Neural progenitor cell (in vitro differentiated cells): Measurements from ENCODE around the gene CBR3. TPM values are rescaled to one million over a fixed set of nuclear protein-coding genes. Genes with fewer than 3 reads are reported as not detected.

Source experiments
- DNase-seq: peaks from one replicate; pipeline ENCODE4 v3.0.0-alpha.2; 2016; ENCODE audit warnings: low spot score
- H2AFZ ChIP-seq: fragments of 200-600 bp; sonication (generic); replicated peaks from 2 replicates; pipeline ENCODE4 v1.6.1; 2016; ENCODE audit warnings: antibody characterized with exemption
- H3F3A ChIP-seq: fragments of 200-600 bp; sonication (generic); 2 replicates; pipeline ENCODE4 v1.6.1; 2016; ENCODE audit warnings: antibody characterized with exemption, low read depth
- H3K27ac ChIP-seq: fragments of 200-600 bp; sonication (generic); 2 replicates; pipeline ENCODE4 v1.5.1; 2016; ENCODE audit warnings: mild to moderate bottlenecking
- H3K27me3 ChIP-seq: fragments of 200-600 bp; sonication (generic); 2 replicates; pipeline ENCODE4 v1.6.1; 2016; ENCODE audit warnings: mild to moderate bottlenecking, moderate library complexity
- H3K36me3 ChIP-seq: fragments of 200-600 bp; sonication (generic); 2 replicates; pipeline ENCODE4 v1.5.1; 2016
- H3K4me1 ChIP-seq: fragments of 200-600 bp; sonication (generic); 2 replicates; pipeline ENCODE4 v1.6.1; 2016; ENCODE audit warnings: mixed run types
- H3K4me2 ChIP-seq: fragments of 200-600 bp; sonication (generic); 2 replicates; pipeline ENCODE4 v1.6.1; 2016
- H3K4me3 ChIP-seq: fragments of 200-600 bp; sonication (generic); 2 replicates; pipeline ENCODE4 v1.5.1; 2016
- H3K79me2 ChIP-seq: fragments of 200-600 bp; sonication (generic); 2 replicates; pipeline ENCODE4 v1.6.1; 2016; ENCODE audit warnings: low read depth
- H3K9ac ChIP-seq: fragments of 200-600 bp; sonication (generic); 2 replicates; pipeline ENCODE4 v1.6.1; 2016
- H3K9me3 ChIP-seq: fragments of 200-600 bp; sonication (generic); 2 replicates; pipeline ENCODE4 v1.5.1; 2016; ENCODE audit warnings: low read depth
- H4K20me1 ChIP-seq: fragments of 200-600 bp; sonication (generic); 2 replicates; pipeline ENCODE4 v1.6.1; 2016; ENCODE audit warnings: low read depth
- H3K27ac Mint-ChIP-seq: 3 replicates; pipeline ENCODE4 v1.8.0; 2021; ENCODE audit warnings: mixed read lengths
- H3K27me3 Mint-ChIP-seq: 2 replicates; pipeline ENCODE4 v1.8.0; 2022; ENCODE audit warnings: low read depth, mild to moderate bottlenecking, inconsistent platforms, moderate library complexity, mixed read lengths; ENCODE audit not compliant: insufficient read depth
- H3K36me3 Mint-ChIP-seq: 3 replicates; pipeline ENCODE4 v1.8.0; 2021; ENCODE audit warnings: mixed read lengths
- H3K4me1 Mint-ChIP-seq: 3 replicates; pipeline ENCODE4 v1.8.0; 2021; ENCODE audit warnings: mixed read lengths
- H3K4me3 Mint-ChIP-seq: 3 replicates; pipeline ENCODE4 v1.8.0; 2021; ENCODE audit warnings: mild to moderate bottlenecking, moderate library complexity, mixed read lengths
- H3K9me3 Mint-ChIP-seq: 3 replicates; pipeline ENCODE4 v1.8.0; 2020; ENCODE audit warnings: mixed read lengths
- CTCF ChIP-seq: fragments of 200-600 bp; sonication (generic); IDR thresholded peaks from 2 replicates; pipeline ENCODE4 v1.5.1; 2017; ENCODE audit warnings: antibody characterized with exemption, mild to moderate bottlenecking
- EZH2 ChIP-seq: fragments of 200-600 bp; sonication (generic); IDR thresholded peaks from 2 replicates; pipeline ENCODE4 v1.6.1; 2017; ENCODE audit warnings: antibody characterized with exemption, mild to moderate bottlenecking, moderate library complexity
- EZH2phosphoT487 ChIP-seq: fragments of 200-600 bp; sonication (generic); IDR thresholded peaks from 2 replicates; pipeline ENCODE4 v1.6.1; 2017; ENCODE audit warnings: antibody characterized with exemption
- total RNA-seq: library from RNA; depleted of rRNA; stranded (reverse); fragments of >200 nt; gene quantifications from 2 replicates; pipeline ENCODE4 v1.2.3, GENCODE V29; 2015; ENCODE audit warnings: low replicate concordance

The CBR3 gene
- total RNA-seq, 1 donor from 2014 or later, result not detected

- Histone ChIP-seq H3K79me2 (no peaks in the 10 kb centered on the region), H3K4me1 (peaks cover 2% of the 10 kb centered on the region), H3K36me3 (no peaks in the 10 kb centered on the region), H3K4me2 (no peak overlapping the region), H3K9me3 (no peaks in the 10 kb centered on the region), H2AFZ (no peak overlapping the region), H3K4me3 (no peak overlapping the region), H3K27me3 (peaks cover 4% of the 10 kb centered on the region), H3K27ac (no peak overlapping the region), H4K20me1 (no peaks in the 10 kb centered on the region), H3K9ac (no peak overlapping the region), H3F3A (peaks cover 11% of the 10 kb centered on the region)
- Mint-ChIP-seq H3K9me3 (no peaks in the 10 kb centered on the region), H3K4me1 (peaks cover 12% of the 10 kb centered on the region), H3K36me3 (no peaks in the 10 kb centered on the region), H3K4me3 (no peak overlapping the region), H3K27me3 (peaks cover 5% of the 10 kb centered on the region), H3K27ac (no peak overlapping the region)
- no peak for DNase-seq
- TF ChIP-seq CTCF (no peak), EZH2 (no peak), EZH2phosphoT487 (no peak)
Measured at GRCh38 chr21:36145259-36145658, 10.4 kb downstream of the CBR3 start.

- Histone ChIP-seq H3K27ac (no peak overlapping the region), H3K4me1 (no peaks in the 10 kb centered on the region), H3K36me3 (no peaks in the 10 kb centered on the region), H3K27me3 (peaks cover 3% of the 10 kb centered on the region), H3K4me2 (no peak overlapping the region), H3K79me2 (no peaks in the 10 kb centered on the region), H3K9me3 (no peaks in the 10 kb centered on the region), H4K20me1 (no peaks in the 10 kb centered on the region), H3F3A (peaks cover 4% of the 10 kb centered on the region), H3K4me3 (no peak overlapping the region), H3K9ac (no peak overlapping the region), H2AFZ (no peak overlapping the region)
- no peak for DNase-seq
- H3K9me3 Mint-ChIP-seq, result no peaks in the 10 kb centered on the region
- peaks cover 7% of the 10 kb centered on the region for H3K4me1 Mint-ChIP-seq
- H3K27ac Mint-ChIP-seq, result no peak overlapping the region
- TF ChIP-seq EZH2 (no peak), CTCF (no peak), EZH2phosphoT487 (no peak)
- no peaks in the 10 kb centered on the region for H3K36me3 Mint-ChIP-seq
- peaks cover 5% of the 10 kb centered on the region for H3K27me3 Mint-ChIP-seq
- no peak overlapping the region for H3K4me3 Mint-ChIP-seq
Measured at GRCh38 chr21:36147911-36148310, 13.0 kb downstream of the CBR3 start.

GRCh38 chr21:36148886-36149285, 14.0 kb downstream of the CBR3 start:
- DNase-seq, result no peak
- peaks cover 7% of the 10 kb centered on the region for H3K4me1 Mint-ChIP-seq
- peaks cover 4% of the 10 kb centered on the region for H3F3A ChIP-seq
- no peaks in the 10 kb centered on the region for H3K9me3 ChIP-seq
- no peaks in the 10 kb centered on the region for H3K36me3 ChIP-seq
- peaks cover 8% of the 10 kb centered on the region for H3K27me3 Mint-ChIP-seq
- H3K4me3 Mint-ChIP-seq, result no peak overlapping the region
- no peak overlapping the region for H3K4me2 ChIP-seq
- peaks cover 8% of the 10 kb centered on the region for H3K27me3 ChIP-seq
- no peak for TF ChIP-seq CTCF
- no peak for TF ChIP-seq EZH2
- TF ChIP-seq EZH2phosphoT487, result no peak
- H3K79me2 ChIP-seq, result no peaks in the 10 kb centered on the region
- no peak overlapping the region for H3K27ac ChIP-seq
- H3K4me3 ChIP-seq, result no peak overlapping the region
- H2AFZ ChIP-seq, result no peak overlapping the region
- H3K27ac Mint-ChIP-seq, result no peak overlapping the region
- no peaks in the 10 kb centered on the region for H4K20me1 ChIP-seq
- no peaks in the 10 kb centered on the region for H3K36me3 Mint-ChIP-seq
- H3K9me3 Mint-ChIP-seq, result no peaks in the 10 kb centered on the region
- no peak overlapping the region for H3K9ac ChIP-seq
- no peaks in the 10 kb centered on the region for H3K4me1 ChIP-seq
